Adrenal gland (tissue), 12 donors: Measurements from ENCODE around the gene CDRT4. TPM values are rescaled to one million over a fixed set of nuclear protein-coding genes. Genes with fewer than 3 reads are reported as not detected.

Source experiments
- DNase-seq, 7 donors: peaks; one replicate each; pipeline ENCODE4 v3.0.0-alpha.2; 2019 to 2020
- H3K27ac ChIP-seq, 5 donors: fragments of 200-600 bp; sonication (generic) in 4 of 5; 1 replicate in 3 of 5; 2 replicates in 2 of 5; pipeline versions ENCODE4 v1.5.1 to v1.8.0; 2016 to 2020; ENCODE audit warnings: mild to moderate bottlenecking in 1 of 5
- H3K27me3 ChIP-seq: fragments of 200-600 bp; 2 replicates; pipeline ENCODE4 v1.8.0; 2021
- H3K36me3 ChIP-seq, 2 donors: fragments of 200-600 bp; replicated peaks in 1 of 2; 1 replicate in 1 of 2; 2 replicates in 1 of 2; pipeline versions ENCODE4 v1.5.1 to v1.8.0; 2018 to 2022
- H3K4me1 ChIP-seq, 2 donors: fragments of 200-600 bp; replicated peaks in 1 of 2; 1 replicate in 1 of 2; 2 replicates in 1 of 2; pipeline versions ENCODE4 v1.5.1 to v1.8.0; 2018 to 2021
- H3K4me3 ChIP-seq, 4 donors: fragments of 200-600 bp; sonication (generic) in 3 of 4; one replicate each; pipeline ENCODE4 v1.5.1; 2016 to 2018
- H3K9me3 ChIP-seq, 3 donors: fragments of 200-600 bp; sonication (generic) in 1 of 3; replicated peaks in 1 of 3; 1 replicate in 2 of 3; 2 replicates in 1 of 3; pipeline versions ENCODE4 v1.5.1 to v1.8.0; 2016 to 2021
- CTCF ChIP-seq, 6 experiments: fragments of 450-650 bp in 4 of 6; fragments of 200-600 bp in 2 of 6; sonication (generic) in 1 of 6; IDR thresholded peaks; 1 replicate in 5 of 6; 2 replicates in 1 of 6; pipeline versions ENCODE4 v1.5.1 to v1.8.0; 2016 to 2021; ENCODE audit warnings: antibody characterized with exemption in 6 of 6, mild to moderate bottlenecking in 2 of 6, moderate library complexity in 1 of 6
- POLR2A ChIP-seq, 2 donors: fragments of 450-650 bp; IDR thresholded peaks; one replicate each; pipeline ENCODE4 v1.6.1; 2017; ENCODE audit warnings: antibody characterized with exemption in 2 of 2, mild to moderate bottlenecking in 2 of 2, moderate library complexity in 1 of 2
- WGBS, 4 donors: extraction: QIAGEN DNeasy Blood & Tissue Kit in 2 of 4; methylation state at CpG; one replicate each; pipeline versions ENCODE4 v1.1.5 to v1.1.7; 2013 to 2017; 5-methylcytosine and 5-hydroxymethylcytosine counted together
- intact Hi-C, 2 donors: fragments of 100-400 bp; cut with DNase I; formaldehyde crosslinking; loops; one replicate each; pipeline versions ENCODE4 v1.14.1 to v1.15.0; 2022 to 2023
- polyA plus RNA-seq, 3 donors: library from polyadenylated mRNA; stranded (reverse); fragments of 200-250 nt in 2 of 3; fragments of 350-450 nt in 1 of 3; fragmentation: Illumina TruSeq in 1 of 3; extraction: RNeasy Lipid Tissue Mini Kit (QIAGEN cat#74804) in 1 of 3; gene quantifications; one replicate each; pipeline ENCODE4 v1.2.3, GENCODE V29; 2013 to 2014
- total RNA-seq, 9 donors: library from RNA; depleted of rRNA in 4 of 9; stranded (reverse); fragments of >200 nt in 4 of 9; fragments of 120-200 nt in 1 of 9; fragmentation: NEBNext Ultra II Directional in 1 of 9; extraction: Animal tissue kit (Norgen Biotek cat#: 25700) in 1 of 9; gene quantifications; one replicate each; pipeline versions ENCODE4 v1.1.0 to v1.2.4, GENCODE V29; 2013 to 2023
- donor health status: healthy with polysubstance abuse.
- donor health status: Bipolar disorder and iron deficiency.
- donor health status: DM: yes; HTN: yes; CAD: no.
- donor health status: DM: no; HTN: no; CAD: no.
- donor health status: DM: no; HTN: no; CAD: no.
- donor health status: DM: yes; HTN: yes; CAD: no.

CDRT4 gene
- total and polyA plus RNA-seq, 12 donors, result 1.5 to 49.6 (median 11.5) TPM

- intact Hi-C loops, result no loop called here
- Histone ChIP-seq H3K9me3 (no peaks in the 10 kb centered on the region), H3K4me1 (peaks cover 11 to 16% of the 10 kb centered on the region in 2 donors), H3K27me3 (no peaks in the 10 kb centered on the region), H3K27ac (no peak overlapping the region), H3K4me3 (no peak overlapping the region), H3K36me3 (no peaks in the 10 kb centered on the region)
- no peak for DNase-seq
- 19 to 45% (median 40%) methylated on average over 1 of the region's 1 CpG for WGBS, 4 donors
- no peak for TF ChIP-seq CTCF (IDR thresholded peaks at IDR 0.05)
- TF ChIP-seq POLR2A (IDR thresholded peaks at IDR 0.05), result no peak
These were observed 14.7 kb downstream of the CDRT4 start for GRCh38 chr17:15452746-15453145.

GRCh38 chr17:15451680-15452079 is 15.7 kb downstream of the CDRT4 start:
- Histone ChIP-seq H3K4me3 (no peak overlapping the region), H3K36me3 (no peaks in the 10 kb centered on the region), H3K27ac (no peak overlapping the region), H3K9me3 (no peaks in the 10 kb centered on the region), H3K27me3 (no peaks in the 10 kb centered on the region), H3K4me1 (peaks cover 14 to 16% of the 10 kb centered on the region in 2 donors)
- WGBS, 4 donors, result 64 to 82% (median 71%) methylated on average over 3 of the region's 3 CpGs
- intact Hi-C loops, result no loop called here
- no peak for DNase-seq
- TF ChIP-seq CTCF (IDR thresholded peaks at IDR 0.05), result no peak
- no peak for TF ChIP-seq POLR2A (IDR thresholded peaks at IDR 0.05)

GRCh38 chr17:15448580-15448956 is 18.9 kb downstream of the CDRT4 start:
- no peak for TF ChIP-seq POLR2A (IDR thresholded peaks at IDR 0.05)
- no peak for TF ChIP-seq CTCF (IDR thresholded peaks at IDR 0.05)
- Histone ChIP-seq H3K36me3 (no peaks in the 10 kb centered on the region), H3K4me3 (no peak overlapping the region), H3K9me3 (no peaks in the 10 kb centered on the region), H3K27ac (peak overlapping the region in 1 of 5 donors; percentile 74), H3K4me1 (peaks cover 9 to 14% of the 10 kb centered on the region in 2 donors), H3K27me3 (no peaks in the 10 kb centered on the region)
- intact Hi-C loops, result no loop called here
- 88 to 95% (median 91%) methylated on average over 7 of the region's 7 CpGs for WGBS, 4 donors
- no peak for DNase-seq

- peak in 1 of 7 donors; percentile 24 for DNase-seq
- no peaks in the 10 kb centered on the region for H3K36me3 ChIP-seq
- intact Hi-C loops, result no loop called here
- peaks cover 4 to 13% of the 10 kb centered on the region in 2 donors for H3K4me1 ChIP-seq
- no peaks in the 10 kb centered on the region for H3K9me3 ChIP-seq
- H3K4me3 ChIP-seq, result no peak overlapping the region
- peak overlapping the region in 1 of 5 donors; percentile 74 for H3K27ac ChIP-seq
- WGBS, 4 donors, result 72 to 79% (median 76%) methylated on average over 6 of the region's 6 CpGs
- no peaks in the 10 kb centered on the region for H3K27me3 ChIP-seq
- TF ChIP-seq CTCF (IDR thresholded peaks at IDR 0.05) (no peak), POLR2A (IDR thresholded peaks at IDR 0.05) (no peak)
These were observed 19.4 kb downstream of the CDRT4 start for GRCh38 chr17:15447928-15448579.
